Activated T-helper 1 cell treated with anti-CD3 and anti-CD28 coated beads, Interleukin-12 subunit alpha, Interleukin-12 subunit beta, Interleukin-2, Interleukin-4 antibody, amounts not matched to agents 30 ng/mL and 10 ng/mL and 1 ng/mL, durations not matched to agents 14 hours and 24 hours and 36 hours (primary cell): ENCODE measurements around the gene RSBN1L. TPM values are rescaled to one million over a fixed set of nuclear protein-coding genes. Genes with fewer than 3 reads are reported as not detected.

Experiments used
- DNase-seq: peaks from one replicate; pipeline ENCODE4 v3.0.0; 2021; ENCODE audit warnings: low spot score
- H3K27ac Mint-ChIP-seq: one replicate; pipeline ENCODE4 v1.8.0; 2021; ENCODE audit warnings: mild to moderate bottlenecking, mixed read lengths
- H3K27me3 Mint-ChIP-seq: one replicate; pipeline ENCODE4 v1.8.0; 2022; ENCODE audit warnings: mild to moderate bottlenecking, moderate library complexity, mixed read lengths; ENCODE audit not compliant: insufficient read depth
- H3K36me3 Mint-ChIP-seq: one replicate; pipeline ENCODE4 v1.8.0; 2021; ENCODE audit warnings: low read depth, mixed read lengths
- H3K4me1 Mint-ChIP-seq: one replicate; pipeline ENCODE4 v1.8.0; 2021; ENCODE audit warnings: low read depth, mixed read lengths
- H3K4me3 Mint-ChIP-seq: one replicate; pipeline ENCODE4 v1.8.0; 2021; ENCODE audit warnings: mild to moderate bottlenecking, moderate library complexity, mixed read lengths
- H3K9me3 Mint-ChIP-seq: one replicate; pipeline ENCODE4 v1.8.0; 2021; ENCODE audit warnings: mixed read lengths
- intact Hi-C: fragments of 100-400 bp; cut with micrococcal nuclease; formaldehyde crosslinking; loops from one replicate; pipeline ENCODE4 v1.15.1; 2024
- total RNA-seq: library from RNA; stranded (reverse); gene quantifications from 2 replicates; pipeline ENCODE4 v1.2.3, GENCODE V29; 2022

Gene RSBN1L
- total RNA-seq, 1 donor from 2014 or later, result 27.9 TPM

- no peak overlapping the region for H3K27ac Mint-ChIP-seq
- H3K9me3 Mint-ChIP-seq, result no peaks in the 10 kb centered on the region
- H3K4me3 Mint-ChIP-seq, result peak overlapping the region; percentile 54
- DNase-seq, result no peak
- H3K27me3 Mint-ChIP-seq, result no peaks in the 10 kb centered on the region
- intact Hi-C loops, result loop anchor here (10.0 kb wide), 1 partner anchor 381 kb away; the partner anchor contains the start of gene GSAP
- peaks cover 11% of the 10 kb centered on the region for H3K36me3 Mint-ChIP-seq
- H3K4me1 Mint-ChIP-seq, result peaks cover 37% of the 10 kb centered on the region
Measured at GRCh38 chr7:77796109-77796508, 99.8 kb downstream of the RSBN1L start.

GRCh38 chr7:77796960-77797359 is 100.7 kb downstream of the RSBN1L start:
- peaks cover 11% of the 10 kb centered on the region for H3K36me3 Mint-ChIP-seq
- H3K4me1 Mint-ChIP-seq, result peaks cover 43% of the 10 kb centered on the region
- peak overlapping the region; percentile 95 for H3K4me3 Mint-ChIP-seq
- peak overlapping the region; percentile 92 for H3K27ac Mint-ChIP-seq
- H3K9me3 Mint-ChIP-seq, result no peaks in the 10 kb centered on the region
- no peaks in the 10 kb centered on the region for H3K27me3 Mint-ChIP-seq
- DNase-seq, result no peak
- intact Hi-C loops, result loop anchor here (1.0 to 10.0 kb wide), 2 partner anchors 138 to 382 kb away; partner anchors contain the start of gene GSAP

GRCh38 chr7:77797734-77798393 is 101.6 kb downstream of the RSBN1L start:
- Mint-ChIP-seq H3K36me3 (peaks cover 14% of the 10 kb centered on the region), H3K27me3 (no peaks in the 10 kb centered on the region), H3K4me3 (peak overlapping the region; percentile 95), H3K4me1 (peaks cover 52% of the 10 kb centered on the region), H3K9me3 (no peaks in the 10 kb centered on the region), H3K27ac (peak overlapping the region; percentile 92)
- no peak for DNase-seq
- intact Hi-C loops, result loop anchor here (1.0 to 10.0 kb wide), 6 partner anchors 102 to 383 kb away; partner anchors contain the start of genes GSAP and RSBN1L

GRCh38 chr7:77798394-77799077 is 102.3 kb downstream of the RSBN1L start, which contains the start of the genes PHTF2 and TMEM60:
PHTF2 (plus strand) TSS chr7:77798773.
TMEM60 (minus strand) TSS chr7:77798434; CDS start chr7:77794373, 4,061 bp downstream.
- peak; percentile 90 for DNase-seq
- H3K27ac Mint-ChIP-seq, result peak within 1 kb of the TSS; percentile 92
- intact Hi-C loops, result loop anchor here (1.0 to 10.0 kb wide), 5 partner anchors 102 to 384 kb away; partner anchors contain the start of genes GSAP and RSBN1L
- peaks cover 15% of the 10 kb centered on the region for H3K36me3 Mint-ChIP-seq
- H3K9me3 Mint-ChIP-seq, result no peaks in the 10 kb centered on the region
- H3K4me3 Mint-ChIP-seq, result peak within 1 kb of the TSS; percentile 95
- H3K27me3 Mint-ChIP-seq, result no peaks in the 10 kb centered on the region
- H3K4me1 Mint-ChIP-seq, result peaks cover 59% of the 10 kb centered on the region

GRCh38 chr7:77799078-77799964 is 103.1 kb downstream of the RSBN1L start:
- Mint-ChIP-seq H3K9me3 (peaks cover 4% of the 10 kb centered on the region), H3K27me3 (no peaks in the 10 kb centered on the region), H3K4me3 (peak overlapping the region; percentile 95), H3K36me3 (peaks cover 14% of the 10 kb centered on the region), H3K4me1 (peaks cover 66% of the 10 kb centered on the region), H3K27ac (peak overlapping the region; percentile 92)
- peak; percentile 17 for DNase-seq
- intact Hi-C loops, result loop anchor here (2.0 to 10.0 kb wide), 3 partner anchors 111 to 385 kb away; partner anchors contain the start of gene GSAP

GRCh38 chr7:77800158-77800557 is 103.9 kb downstream of the RSBN1L start:
- intact Hi-C loops, result loop anchor here (1.0 to 5.0 kb wide), 2 partner anchors 34 to 97 kb away; no protein-coding TSS in a partner anchor
- no peaks in the 10 kb centered on the region for H3K27me3 Mint-ChIP-seq
- peaks cover 71% of the 10 kb centered on the region for H3K4me1 Mint-ChIP-seq
- H3K27ac Mint-ChIP-seq, result peak overlapping the region; percentile 77
- peaks cover 11% of the 10 kb centered on the region for H3K9me3 Mint-ChIP-seq
- peak overlapping the region; percentile 95 for H3K4me3 Mint-ChIP-seq
- DNase-seq, result no peak
- peaks cover 15% of the 10 kb centered on the region for H3K36me3 Mint-ChIP-seq

- intact Hi-C loops, result loop anchor here (1.0 to 5.0 kb wide), 2 partner anchors 34 to 97 kb away; no protein-coding TSS in a partner anchor
- peak overlapping the region; percentile 95 for H3K4me3 Mint-ChIP-seq
- no peak overlapping the region for H3K27ac Mint-ChIP-seq
- H3K27me3 Mint-ChIP-seq, result no peaks in the 10 kb centered on the region
- H3K4me1 Mint-ChIP-seq, result peaks cover 71% of the 10 kb centered on the region
- DNase-seq, result no peak
- H3K9me3 Mint-ChIP-seq, result peaks cover 14% of the 10 kb centered on the region
- peaks cover 15% of the 10 kb centered on the region for H3K36me3 Mint-ChIP-seq
Measured at GRCh38 chr7:77800730-77801129, 104.5 kb downstream of the RSBN1L start.

GRCh38 chr7:77802557-77803405 is 106.5 kb downstream of the RSBN1L start:
- Mint-ChIP-seq H3K27ac (peak overlapping the region; percentile 69), H3K9me3 (peaks cover 32% of the 10 kb centered on the region), H3K4me1 (peaks cover 54% of the 10 kb centered on the region), H3K27me3 (no peaks in the 10 kb centered on the region), H3K36me3 (peaks cover 22% of the 10 kb centered on the region), H3K4me3 (peak overlapping the region; percentile 50)
- intact Hi-C loops, result loop anchor here (5.0 kb wide), 1 partner anchor 95 kb away; no protein-coding TSS in a partner anchor
- DNase-seq, result no peak

- peaks cover 33% of the 10 kb centered on the region for H3K4me1 Mint-ChIP-seq
- H3K4me3 Mint-ChIP-seq, result no peak overlapping the region
- no peak overlapping the region for H3K27ac Mint-ChIP-seq
- peaks cover 28% of the 10 kb centered on the region for H3K36me3 Mint-ChIP-seq
- peaks cover 45% of the 10 kb centered on the region for H3K9me3 Mint-ChIP-seq
- intact Hi-C loops, result no loop called here
- no peaks in the 10 kb centered on the region for H3K27me3 Mint-ChIP-seq
- no peak for DNase-seq
Measured at GRCh38 chr7:77806425-77806824, 110.2 kb downstream of the RSBN1L start.

- DNase-seq, result no peak
- Mint-ChIP-seq H3K4me3 (no peak overlapping the region), H3K4me1 (peaks cover 29% of the 10 kb centered on the region), H3K27ac (no peak overlapping the region), H3K36me3 (peaks cover 26% of the 10 kb centered on the region), H3K27me3 (no peaks in the 10 kb centered on the region), H3K9me3 (peaks cover 45% of the 10 kb centered on the region)
- intact Hi-C loops, result no loop called here
Measured at GRCh38 chr7:77808517-77808916, 112.3 kb downstream of the RSBN1L start.

GRCh38 chr7:77811516-77812289 is 115.4 kb downstream of the RSBN1L start:
- Mint-ChIP-seq H3K27me3 (no peaks in the 10 kb centered on the region), H3K27ac (no peak overlapping the region), H3K36me3 (peaks cover 26% of the 10 kb centered on the region)

More at GRCh38 chr7:77811516-77812289, 115.4 kb downstream of the RSBN1L start:
- Mint-ChIP-seq H3K9me3 (peaks cover 40% of the 10 kb centered on the region), H3K4me3 (no peak overlapping the region), H3K4me1 (peaks cover 18% of the 10 kb centered on the region)
- no peak for DNase-seq
- intact Hi-C loops, result no loop called here
